ENCODE measurements around the gene CUL7. TPM values are rescaled to one million over a fixed set of nuclear protein-coding genes. Genes with fewer than 3 reads are reported as not detected.
A peak's percentile ranks its signal among the peaks of the same experiment; 100 is the strongest.
"Not testable (repeated sequence)": the region's sequence is repeated elsewhere in the genome, so short reads cannot be mapped to it uniquely, and the experiment has no call there.

CUL7 gene
- total and polyA plus RNA-seq, 2 donors (not counting 1 experiment from before 2014, with no cell fraction given): 21.4 to 60.3 TPM

- Histone ChIP-seq H2AFZ (ENCODE audit: low read length) (no peak overlapping the region), H3K79me2 (ENCODE audit: control insufficient read depth, insufficient read depth, low read length) (peaks cover 13% of the 10 kb centered on the region), H3K27ac (ENCODE audit: insufficient read depth, low read length) (no peak overlapping the region), H4K20me1 (ENCODE audit: control insufficient read depth, extremely low read depth, insufficient read depth, low read length) (no peaks in the 10 kb centered on the region), H3K27me3 (ENCODE audit: control insufficient read depth, insufficient read depth, low read length) (no peaks in the 10 kb centered on the region), H3K4me1 (ENCODE audit: control insufficient read depth, extremely low read depth, insufficient read depth, low read length) (peaks cover 6% of the 10 kb centered on the region), H3K9me3 (ENCODE audit: control insufficient read depth, insufficient read depth, low read depth, low read length) (no peaks in the 10 kb centered on the region), H3K4me2 (ENCODE audit: extremely low read depth, insufficient read depth, low read length) (no peak overlapping the region), H3K4me3 (replicated peaks in 1 of 4; ENCODE audit: control extremely low read depth in 1 of 4, insufficient read depth in 1 of 4, low read depth in 3 of 4, low read length in 4 of 4) (no peak overlapping the region), H3K9ac (ENCODE audit: insufficient read depth, low read length) (no peak overlapping the region), H3K36me3 (ENCODE audit: control insufficient read depth, insufficient read depth, low read length) (no peaks in the 10 kb centered on the region)
- peak in 1 of 2 donors; percentile 12 for DNase-seq (ENCODE audit: low read depth in 2 of 2)
- TF ChIP-seq CTCF (conservative IDR thresholded peaks at IDR 0.05 in 1 of 2, IDR thresholded peaks at IDR 0.05 in 1 of 2; ENCODE audit: low read depth in 1 of 2, low read length in 2 of 2) (no peak), EZH2 (IDR thresholded peaks at IDR 0.05; ENCODE audit: low read length, missing control alignments) (no peak)
Observed at GRCh38 chr6:43082806-43083655, 29.4 kb upstream of the CUL7 start.

DNA sequence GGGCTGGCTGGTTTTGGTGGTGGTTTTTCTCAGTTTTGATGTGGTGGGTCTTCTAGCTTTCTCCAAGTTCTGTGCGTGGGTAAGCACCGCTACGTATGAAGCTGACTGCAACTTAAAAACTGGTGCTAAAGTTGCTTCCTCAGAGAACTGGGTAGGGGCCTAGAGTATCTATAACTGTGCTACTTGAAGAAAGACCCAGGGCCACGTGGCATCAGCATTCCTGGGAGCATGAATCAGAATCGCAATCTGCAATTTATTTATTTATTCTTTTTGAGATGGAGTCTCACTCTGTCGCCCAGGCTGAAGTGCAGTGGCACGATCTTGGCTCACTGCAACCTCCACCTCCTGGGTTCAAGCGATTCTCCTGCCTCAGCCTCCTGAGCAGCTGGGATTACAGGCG, 28.3 kb upstream of the CUL7 start:
- not testable (repeated sequence) for H3K4me2 ChIP-seq (ENCODE audit: extremely low read depth, insufficient read depth, low read length); H4K20me1 ChIP-seq (ENCODE audit: control insufficient read depth, extremely low read depth, insufficient read depth, low read length); H3K4me3 ChIP-seq (replicated peaks in 1 of 4; ENCODE audit: control extremely low read depth in 1 of 4, insufficient read depth in 1 of 4, low read depth in 3 of 4, low read length in 4 of 4); H3K36me3 ChIP-seq (ENCODE audit: control insufficient read depth, insufficient read depth, low read length); H3K9ac ChIP-seq (ENCODE audit: insufficient read depth, low read length); H3K27me3 ChIP-seq (ENCODE audit: control insufficient read depth, insufficient read depth, low read length); H3K9me3 ChIP-seq (ENCODE audit: control insufficient read depth, insufficient read depth, low read depth, low read length); H2AFZ ChIP-seq (ENCODE audit: low read length); H3K27ac ChIP-seq (ENCODE audit: insufficient read depth, low read length)
- Histone ChIP-seq H3K4me1 (ENCODE audit: control insufficient read depth, extremely low read depth, insufficient read depth, low read length) (peaks cover 10% of the 10 kb centered on the region), H3K79me2 (ENCODE audit: control insufficient read depth, insufficient read depth, low read length) (peaks cover 16% of the 10 kb centered on the region)
- DNase-seq (ENCODE audit: low read depth in 2 of 2): peak; percentile 50 to 60

DNA sequence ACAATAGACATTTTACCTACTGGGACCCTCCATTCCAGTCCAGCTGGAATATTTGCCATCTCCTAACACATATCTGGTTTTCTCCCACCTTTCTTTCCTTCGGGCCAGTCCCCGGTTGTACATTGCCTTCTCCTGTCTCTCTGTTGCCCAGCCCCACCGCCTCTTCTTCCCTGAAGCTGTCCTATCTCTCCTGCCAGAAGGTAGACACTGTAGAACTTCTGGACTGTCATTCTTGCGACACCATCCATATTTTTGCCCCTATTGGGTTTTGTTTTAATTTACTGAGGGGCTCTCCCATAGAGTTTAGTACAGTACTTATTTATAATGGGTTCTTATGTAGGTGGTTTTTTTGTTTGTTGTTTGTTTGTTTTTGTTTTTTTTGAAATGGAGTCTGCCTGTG, 27.4 kb upstream of the CUL7 start:
- TF ChIP-seq EZH2 (IDR thresholded peaks at IDR 0.05; ENCODE audit: low read length, missing control alignments) (no peak), CTCF (conservative IDR thresholded peaks at IDR 0.05 in 1 of 2, IDR thresholded peaks at IDR 0.05 in 1 of 2; ENCODE audit: low read depth in 1 of 2, low read length in 2 of 2) (no peak)

More for the DNA sequence above, 27.4 kb upstream of the CUL7 start:
- H2AFZ ChIP-seq (ENCODE audit: low read length): no peak overlapping the region
- H4K20me1 ChIP-seq (ENCODE audit: control insufficient read depth, extremely low read depth, insufficient read depth, low read length): no peaks in the 10 kb centered on the region
- H3K4me3 ChIP-seq (replicated peaks in 1 of 4; ENCODE audit: control extremely low read depth in 1 of 4, insufficient read depth in 1 of 4, low read depth in 3 of 4, low read length in 4 of 4): no peak overlapping the region
- no peak overlapping the region for H3K9ac ChIP-seq (ENCODE audit: insufficient read depth, low read length)
- DNase-seq (ENCODE audit: low read depth in 2 of 2): no peak
- no peak overlapping the region for H3K27ac ChIP-seq (ENCODE audit: insufficient read depth, low read length)
- no peaks in the 10 kb centered on the region for H3K36me3 ChIP-seq (ENCODE audit: control insufficient read depth, insufficient read depth, low read length)
- peaks cover 10% of the 10 kb centered on the region for H3K4me1 ChIP-seq (ENCODE audit: control insufficient read depth, extremely low read depth, insufficient read depth, low read length)
- no peaks in the 10 kb centered on the region for H3K27me3 ChIP-seq (ENCODE audit: control insufficient read depth, insufficient read depth, low read length)
- H3K4me2 ChIP-seq (ENCODE audit: extremely low read depth, insufficient read depth, low read length): no peak overlapping the region
- H3K9me3 ChIP-seq (ENCODE audit: control insufficient read depth, insufficient read depth, low read depth, low read length): no peaks in the 10 kb centered on the region
- peaks cover 16% of the 10 kb centered on the region for H3K79me2 ChIP-seq (ENCODE audit: control insufficient read depth, insufficient read depth, low read length)
